ENCODE data around the gene EBLN1. TPM values are rescaled to one million over a fixed set of nuclear protein-coding genes. Genes with fewer than 3 reads are reported as not detected.

The EBLN1 gene
- total and polyA plus RNA-seq, 4 donors = not detected

GRCh38 chr10:22247636-22248035 lies 29.8 kb upstream of the EBLN1 start:
- no peak for DNase-seq (ENCODE audit: low spot score)
- WGBS = 75% methylated on average over 2 of the region's 2 CpGs
- no peaks in the 10 kb centered on the region for H3K36me3 ChIP-seq (ENCODE audit: control insufficient read depth in 4 of 4, insufficient read depth in 3 of 4, low read depth in 1 of 4, low read length in 3 of 4)
- TF ChIP-seq GABPA (IDR thresholded peaks at IDR 0.05 in 1 of 2, conservative IDR thresholded peaks at IDR 0.05 in 1 of 2) (no peak), FOXA2 (IDR thresholded peaks at IDR 0.05) (no peak), SP1 (IDR thresholded peaks at IDR 0.05) (no peak), MAX (IDR thresholded peaks at IDR 0.05) (no peak), NR2F2 (IDR thresholded peaks at IDR 0.05) (no peak), TAF1 (conservative IDR thresholded peaks at IDR 0.05) (no peak), RAD21 (IDR thresholded peaks at IDR 0.05) (no peak), CTCF (IDR thresholded peaks at IDR 0.05; ENCODE audit: low read depth, low read length, missing input control) (no peak), YY1 (IDR thresholded peaks at IDR 0.05) (no peak)
- TF ChIP-seq, protein P1, sequence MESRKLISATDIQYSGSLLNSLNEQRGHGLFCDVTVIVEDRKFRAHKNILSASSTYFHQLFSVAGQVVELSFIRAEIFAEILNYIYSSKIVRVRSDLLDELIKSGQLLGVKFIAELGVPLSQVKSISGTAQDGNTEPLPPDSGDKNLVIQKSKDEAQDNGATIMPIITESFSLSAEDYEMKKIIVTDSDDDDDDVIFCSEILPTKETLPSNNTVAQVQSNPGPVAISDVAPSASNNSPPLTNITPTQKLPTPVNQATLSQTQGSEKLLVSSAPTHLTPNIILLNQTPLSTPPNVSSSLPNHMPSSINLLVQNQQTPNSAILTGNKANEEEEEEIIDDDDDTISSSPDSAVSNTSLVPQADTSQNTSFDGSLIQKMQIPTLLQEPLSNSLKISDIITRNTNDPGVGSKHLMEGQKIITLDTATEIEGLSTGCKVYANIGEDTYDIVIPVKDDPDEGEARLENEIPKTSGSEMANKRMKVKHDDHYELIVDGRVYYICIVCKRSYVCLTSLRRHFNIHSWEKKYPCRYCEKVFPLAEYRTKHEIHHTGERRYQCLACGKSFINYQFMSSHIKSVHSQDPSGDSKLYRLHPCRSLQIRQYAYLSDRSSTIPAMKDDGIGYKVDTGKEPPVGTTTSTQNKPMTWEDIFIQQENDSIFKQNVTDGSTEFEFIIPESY (IDR thresholded peaks at IDR 0.05) = no peak
- H3K4me1 ChIP-seq (ENCODE audit: control insufficient read depth in 4 of 4, insufficient read depth in 4 of 4, low read length in 3 of 4) = peaks cover 0 to 10% (median 6%) of the 10 kb centered on the region in 4 donors
- H3K4me3 ChIP-seq (ENCODE audit: low read depth in 1 of 3, low read length in 3 of 3) = no peak overlapping the region
- H3K9ac ChIP-seq (ENCODE audit: low read depth in 1 of 2, low read length in 2 of 2) = no peak overlapping the region
- H3K27me3 ChIP-seq (ENCODE audit: control insufficient read depth in 4 of 4, insufficient read depth in 4 of 4, low read length in 3 of 4) = peaks cover 0 to 1% (median 0%) of the 10 kb centered on the region in 4 donors
- H3K9me3 ChIP-seq (ENCODE audit: control insufficient read depth in 4 of 4, low read length in 3 of 4) = no peaks in the 10 kb centered on the region
- no peak overlapping the region for H3K27ac ChIP-seq (ENCODE audit: low read depth in 1 of 2, low read length in 2 of 2)

DNA sequence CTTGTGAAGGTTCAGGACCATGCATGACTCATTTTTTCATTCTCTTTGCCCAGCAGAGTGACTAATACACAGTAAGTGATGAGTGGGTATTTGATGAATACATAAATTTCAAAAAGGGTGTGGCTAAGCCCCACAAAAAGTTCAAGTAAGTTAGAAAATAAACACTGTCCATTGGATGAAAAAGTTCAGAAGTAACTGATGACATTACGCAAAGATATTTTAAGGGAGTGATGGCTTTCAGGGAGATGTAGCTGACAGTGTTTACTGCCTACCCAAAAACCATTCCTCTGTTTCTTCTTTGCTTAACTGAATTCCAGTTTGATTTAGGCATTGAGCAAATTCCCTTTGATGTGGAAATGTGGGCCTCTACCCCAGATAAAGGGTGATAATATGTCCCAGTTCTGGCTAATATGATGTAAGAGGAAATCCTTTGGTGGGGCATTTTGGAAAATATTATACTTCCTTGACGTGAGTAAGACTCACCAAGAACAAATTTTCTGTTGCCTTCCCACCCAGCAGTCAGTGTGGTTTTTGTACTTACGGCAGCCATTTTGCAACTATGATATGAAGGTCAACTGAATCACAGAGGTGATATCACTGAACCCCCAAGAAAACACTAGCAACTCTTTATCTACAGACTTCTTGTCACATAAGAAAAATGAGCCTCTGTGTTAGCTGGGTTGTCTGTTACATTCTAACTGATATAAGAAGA lies 29.0 kb upstream of the EBLN1 start:
- Histone ChIP-seq H3K4me3 (ENCODE audit: low read depth in 1 of 3, low read length in 3 of 3) (no peak overlapping the region), H3K4me1 (ENCODE audit: control insufficient read depth in 4 of 4, insufficient read depth in 4 of 4, low read length in 3 of 4) (peaks cover 0 to 6% (median 3%) of the 10 kb centered on the region in 4 donors), H3K9ac (ENCODE audit: low read depth in 1 of 2, low read length in 2 of 2) (no peak overlapping the region), H3K36me3 (ENCODE audit: control insufficient read depth in 4 of 4, insufficient read depth in 3 of 4, low read depth in 1 of 4, low read length in 3 of 4) (no peaks in the 10 kb centered on the region), H3K27ac (ENCODE audit: low read depth in 1 of 2, low read length in 2 of 2) (no peak overlapping the region), H3K27me3 (ENCODE audit: control insufficient read depth in 4 of 4, insufficient read depth in 4 of 4, low read length in 3 of 4) (peaks cover 0 to 3% (median 0%) of the 10 kb centered on the region in 4 donors), H3K9me3 (ENCODE audit: control insufficient read depth in 4 of 4, low read length in 3 of 4) (no peaks in the 10 kb centered on the region)
- 80% methylated on average over 3 of the region's 3 CpGs for WGBS
- TF ChIP-seq NR2F2 (IDR thresholded peaks at IDR 0.05) = no peak
- no peak for DNase-seq (ENCODE audit: low spot score)

DNA sequence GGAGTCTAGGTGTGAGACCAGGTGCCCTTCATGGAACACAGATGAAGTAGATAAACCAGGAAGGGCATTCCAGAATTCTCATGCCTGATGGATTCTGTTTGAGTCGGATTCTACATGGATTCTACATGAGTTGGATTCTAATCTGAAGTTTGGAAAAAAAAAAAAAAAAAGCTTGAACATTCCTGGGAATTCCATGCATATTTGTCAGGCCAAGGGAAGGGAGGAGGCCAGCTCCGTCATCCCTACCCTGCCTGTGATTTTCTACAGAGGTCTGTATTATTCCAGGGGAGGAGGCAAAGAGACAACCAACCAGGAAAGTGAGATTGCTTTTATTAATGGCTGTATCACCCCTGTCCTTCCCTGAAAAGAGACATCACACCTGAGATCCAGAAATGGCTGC lies 27.8 kb upstream of the EBLN1 start:
- Histone ChIP-seq H3K4me3 (ENCODE audit: low read depth in 1 of 3, low read length in 3 of 3) (no peak overlapping the region), H3K27me3 (ENCODE audit: control insufficient read depth in 4 of 4, insufficient read depth in 4 of 4, low read length in 3 of 4) (peaks cover 0 to 3% (median 0%) of the 10 kb centered on the region in 4 donors), H3K4me1 (ENCODE audit: control insufficient read depth in 4 of 4, insufficient read depth in 4 of 4, low read length in 3 of 4) (no peaks in the 10 kb centered on the region), H3K36me3 (ENCODE audit: control insufficient read depth in 4 of 4, insufficient read depth in 3 of 4, low read depth in 1 of 4, low read length in 3 of 4) (no peaks in the 10 kb centered on the region), H3K27ac (ENCODE audit: low read depth in 1 of 2, low read length in 2 of 2) (no peak overlapping the region), H3K9me3 (ENCODE audit: control insufficient read depth in 4 of 4, low read length in 3 of 4) (no peaks in the 10 kb centered on the region), H3K9ac (ENCODE audit: low read depth in 1 of 2, low read length in 2 of 2) (no peak overlapping the region)
- WGBS = 75% methylated on average over 2 of the region's 2 CpGs
- no peak for DNase-seq (ENCODE audit: low spot score)
- TF ChIP-seq, protein P1 (IDR thresholded peaks at IDR 0.05) = no peak
- TF ChIP-seq ATF3 (IDR thresholded peaks at IDR 0.05) = no peak
- TF ChIP-seq RAD21 (IDR thresholded peaks at IDR 0.05) = no peak
- no peak for TF ChIP-seq MAX (IDR thresholded peaks at IDR 0.05)
- no peak for TF ChIP-seq RXRA (IDR thresholded peaks at IDR 0.05)
- no peak for TF ChIP-seq JUND (IDR thresholded peaks at IDR 0.05)
- no peak for TF ChIP-seq GABPA (IDR thresholded peaks at IDR 0.05 in 1 of 2, conservative IDR thresholded peaks at IDR 0.05 in 1 of 2)
- no peak for TF ChIP-seq YY1 (IDR thresholded peaks at IDR 0.05)
- TF ChIP-seq CTCF (IDR thresholded peaks at IDR 0.05; ENCODE audit: low read depth, low read length, missing input control) = no peak
- no peak for TF ChIP-seq HNF4G (IDR thresholded peaks at IDR 0.05)
- TF ChIP-seq SP1 (IDR thresholded peaks at IDR 0.05) = no peak
- no peak for TF ChIP-seq FOXA1 (IDR thresholded peaks at IDR 0.05)
- TF ChIP-seq HNF4A (conservative IDR thresholded peaks at IDR 0.05) = no peak
